Gastroesophageal sphincter (tissue), 4 donors: ENCODE measurements around the gene OR52J3. TPM values are rescaled to one million over a fixed set of nuclear protein-coding genes. Genes with fewer than 3 reads are reported as not detected.
"Not testable (repeated sequence)": the region's sequence is repeated elsewhere in the genome, so short reads cannot be mapped to it uniquely, and the experiment has no call there.

ENCODE experiments used
- ATAC-seq: fragments of 150-250 bp; one replicate; pipeline ENCODE4 v1.9.1; 2016; ENCODE audit warnings: mild to moderate bottlenecking, moderate library complexity
- H3K27ac ChIP-seq, 4 donors: fragments of 200-600 bp; sonication (generic) in 3 of 4; 1 replicate in 3 of 4; 2 replicates in 1 of 4; pipeline ENCODE4 v1.5.1; 2016 to 2019
- H3K27me3 ChIP-seq: fragments of 200-600 bp; sonication (generic); one replicate; pipeline ENCODE4 v1.5.1; 2019
- H3K36me3 ChIP-seq, 2 donors: fragments of 200-600 bp; sonication (generic); one replicate each; pipeline ENCODE4 v1.5.1; 2019; ENCODE audit warnings: control low read depth in 1 of 2
- H3K4me1 ChIP-seq, 3 donors: fragments of 200-600 bp; sonication (generic); 1 replicate in 2 of 3; 2 replicates in 1 of 3; pipeline ENCODE4 v1.5.1; 2016 to 2019; ENCODE audit warnings: control low read depth in 2 of 3
- H3K4me3 ChIP-seq, 2 donors: fragments of 200-600 bp; sonication (generic); one replicate each; pipeline ENCODE4 v1.5.1; 2019; ENCODE audit warnings: mild to moderate bottlenecking in 1 of 2, moderate library complexity in 1 of 2
- H3K9me3 ChIP-seq, 3 donors: fragments of 200-600 bp; sonication (generic); one replicate each; pipeline ENCODE4 v1.5.1; 2017 to 2019; ENCODE audit warnings: control low read depth in 2 of 3
- EP300 ChIP-seq: sonication (generic); formaldehyde crosslinking; IDR thresholded peaks from one replicate; pipeline ENCODE4 v1.6.1; 2017; ENCODE audit warnings: antibody characterized with exemption, mild to moderate bottlenecking
- POLR2A ChIP-seq, 2 donors: fragments of 450-650 bp; IDR thresholded peaks; one replicate each; pipeline ENCODE4 v1.6.1; 2017; ENCODE audit warnings: antibody characterized with exemption in 2 of 2, mild to moderate bottlenecking in 2 of 2, moderate library complexity in 1 of 2
- POLR2AphosphoS5 ChIP-seq: sonication (generic); formaldehyde crosslinking; IDR thresholded peaks from one replicate; pipeline ENCODE4 v1.6.1; 2017; ENCODE audit warnings: antibody characterized with exemption
- WGBS, 2 donors: methylation state at CpG; one replicate each; pipeline ENCODE4 v1.1.5; 2018; ENCODE audit warnings: low coverage in 1 of 2; 5-methylcytosine and 5-hydroxymethylcytosine counted together
- total RNA-seq, 4 donors: library from RNA; depleted of rRNA; stranded (reverse); fragments of >200 nt; gene quantifications; one replicate each; pipeline ENCODE4 v1.1.0, GENCODE V29; 2016
- TF ChIP-seq, protein P1 (sequence below), 4 experiments: fragments of 200-600 bp in 2 of 4; fragments of 450-650 bp in 2 of 4; sonication (generic) in 1 of 4; IDR thresholded peaks; one replicate each; pipeline ENCODE4 v1.5.1; 2017 to 2019; ENCODE audit warnings: antibody characterized with exemption in 4 of 4, mild to moderate bottlenecking in 2 of 4, moderate library complexity in 2 of 4

OR52J3 gene
- total RNA-seq, 4 donors from 2014 or later: not detected

DNA sequence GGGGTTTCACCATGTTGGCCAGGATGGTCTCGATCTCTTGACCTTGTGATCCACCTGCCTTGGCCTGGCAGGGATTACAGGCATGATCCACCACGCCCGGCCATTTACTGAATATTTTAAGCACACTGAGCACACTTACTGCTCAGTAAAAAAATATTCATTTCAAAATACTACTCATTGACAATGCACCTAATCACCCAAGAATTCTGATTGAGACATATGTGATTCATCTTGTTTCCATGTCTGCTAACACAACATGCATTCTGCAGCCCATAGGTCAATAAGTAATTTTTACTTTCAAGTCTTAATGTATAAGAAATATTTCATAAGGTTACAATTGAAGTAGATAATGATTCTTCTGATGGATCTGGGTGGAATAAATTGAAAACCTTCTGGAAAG is 4.2 kb upstream of the OR52J3 start:
- WGBS, 2 donors: 70% methylated on average over 2 of the region's 3 CpGs; no CpG with 5 or more reads in 1 of the 2 donors
- no peaks in the 10 kb centered on the region for H3K36me3 ChIP-seq
- H3K27ac ChIP-seq: no peak overlapping the region
- no peaks in the 10 kb centered on the region for H3K27me3 ChIP-seq
- H3K4me1 ChIP-seq: no peaks in the 10 kb centered on the region
- H3K4me3 ChIP-seq: no peak overlapping the region
- TF ChIP-seq, protein P1, sequence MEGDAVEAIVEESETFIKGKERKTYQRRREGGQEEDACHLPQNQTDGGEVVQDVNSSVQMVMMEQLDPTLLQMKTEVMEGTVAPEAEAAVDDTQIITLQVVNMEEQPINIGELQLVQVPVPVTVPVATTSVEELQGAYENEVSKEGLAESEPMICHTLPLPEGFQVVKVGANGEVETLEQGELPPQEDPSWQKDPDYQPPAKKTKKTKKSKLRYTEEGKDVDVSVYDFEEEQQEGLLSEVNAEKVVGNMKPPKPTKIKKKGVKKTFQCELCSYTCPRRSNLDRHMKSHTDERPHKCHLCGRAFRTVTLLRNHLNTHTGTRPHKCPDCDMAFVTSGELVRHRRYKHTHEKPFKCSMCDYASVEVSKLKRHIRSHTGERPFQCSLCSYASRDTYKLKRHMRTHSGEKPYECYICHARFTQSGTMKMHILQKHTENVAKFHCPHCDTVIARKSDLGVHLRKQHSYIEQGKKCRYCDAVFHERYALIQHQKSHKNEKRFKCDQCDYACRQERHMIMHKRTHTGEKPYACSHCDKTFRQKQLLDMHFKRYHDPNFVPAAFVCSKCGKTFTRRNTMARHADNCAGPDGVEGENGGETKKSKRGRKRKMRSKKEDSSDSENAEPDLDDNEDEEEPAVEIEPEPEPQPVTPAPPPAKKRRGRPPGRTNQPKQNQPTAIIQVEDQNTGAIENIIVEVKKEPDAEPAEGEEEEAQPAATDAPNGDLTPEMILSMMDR (IDR thresholded peaks at IDR 0.05): no peak
- no peak for TF ChIP-seq POLR2A (IDR thresholded peaks at IDR 0.05)
- no peak for TF ChIP-seq POLR2AphosphoS5
- no peak for TF ChIP-seq EP300
- ATAC-seq: no peak
- H3K9me3 ChIP-seq: no peaks in the 10 kb centered on the region

GRCh38 chr11:5043380-5043779 is 2.9 kb upstream of the OR52J3 start:
- Histone ChIP-seq H3K9me3 (no peaks in the 10 kb centered on the region), H3K27ac (no peak overlapping the region), H3K27me3 (no peaks in the 10 kb centered on the region), H3K4me1 (no peaks in the 10 kb centered on the region), H3K36me3 (no peaks in the 10 kb centered on the region), H3K4me3 (no peak overlapping the region)
- ATAC-seq: no peak
- TF ChIP-seq EP300 (no peak), POLR2AphosphoS5 (no peak), POLR2A (IDR thresholded peaks at IDR 0.05) (no peak)
- 29 to 45% methylated on average over 2 of the region's 2 CpGs for WGBS, 2 donors

DNA sequence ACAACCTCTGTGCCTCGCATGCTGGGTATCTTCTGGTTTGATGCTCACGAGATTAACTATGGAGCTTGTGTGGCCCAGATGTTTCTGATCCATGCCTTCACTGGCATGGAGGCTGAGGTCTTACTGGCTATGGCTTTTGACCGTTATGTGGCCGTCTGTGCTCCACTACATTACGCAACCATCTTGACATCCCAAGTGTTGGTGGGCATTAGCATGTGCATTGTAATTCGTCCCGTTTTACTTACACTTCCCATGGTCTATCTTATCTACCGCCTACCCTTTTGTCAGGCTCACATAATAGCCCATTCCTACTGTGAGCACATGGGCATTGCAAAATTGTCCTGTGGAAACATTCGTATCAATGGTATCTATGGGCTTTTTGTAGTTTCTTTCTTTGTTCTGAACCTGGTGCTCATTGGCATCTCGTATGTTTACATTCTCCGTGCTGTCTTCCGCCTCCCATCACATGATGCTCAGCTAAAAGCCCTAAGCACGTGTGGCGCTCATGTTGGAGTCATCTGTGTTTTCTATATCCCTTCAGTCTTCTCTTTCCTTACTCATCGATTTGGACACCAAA is 516 bp downstream of the OR52J3 start:
- no peak for ATAC-seq
- no peak overlapping the region for H3K27ac ChIP-seq
- H3K4me1 ChIP-seq: no peaks in the 10 kb centered on the region
- H3K9me3 ChIP-seq: no peaks in the 10 kb centered on the region
- 81 to 83% methylated on average over 8 to 15 of the region's 15 CpGs for WGBS, 2 donors
- H3K36me3 ChIP-seq: no peaks in the 10 kb centered on the region
- TF ChIP-seq POLR2A (IDR thresholded peaks at IDR 0.05) (no peak), POLR2AphosphoS5 (no peak)
- TF ChIP-seq, protein P1 (IDR thresholded peaks at IDR 0.05): no peak
- H3K4me3 ChIP-seq: no peak overlapping the region
- no peaks in the 10 kb centered on the region for H3K27me3 ChIP-seq

- ATAC-seq, H3K36me3 ChIP-seq, H3K9me3 ChIP-seq, H3K4me3 ChIP-seq, H3K27ac ChIP-seq, H3K4me1 ChIP-seq, H3K27me3 ChIP-seq: not testable (repeated sequence)
- WGBS, 2 donors: 76 to 93% methylated on average over 2 to 5 of the region's 5 CpGs
Observed at GRCh38 chr11:5058679-5059078, 12.4 kb downstream of the OR52J3 start.

DNA sequence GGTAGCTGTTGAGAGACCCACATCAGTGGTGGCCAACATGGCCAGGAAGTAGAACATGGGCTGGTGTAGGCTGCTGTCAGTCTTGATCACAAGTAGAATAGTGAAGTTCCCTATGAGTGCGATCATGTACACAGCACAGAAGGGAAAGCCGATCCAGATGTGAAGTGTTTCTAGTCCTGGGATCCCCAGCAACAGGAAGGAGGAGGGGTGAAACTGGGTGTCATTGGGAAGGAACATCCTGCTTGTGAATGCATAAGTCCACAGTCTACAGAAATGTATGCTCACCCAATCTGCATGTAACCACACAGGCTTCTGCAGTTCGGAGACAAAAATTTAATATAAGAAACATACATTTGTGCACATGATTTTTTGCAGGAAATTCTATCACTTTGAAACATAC is 13.1 kb downstream of the OR52J3 start, which contains the start of gene OR52E2:
OR52E2 (minus strand) TSS at position 237 of the 400 bp plus-strand sequence; CDS start at position 237, 0 bp downstream.
- TF ChIP-seq POLR2AphosphoS5 (no peak), EP300 (no peak), POLR2A (IDR thresholded peaks at IDR 0.05) (no peak)
- TF ChIP-seq, protein P1 (IDR thresholded peaks at IDR 0.05): no peak
- no peak within 1 kb of the TSS for H3K27ac ChIP-seq
- H3K27me3 ChIP-seq: peaks cover 6% of the 10 kb centered on the region
- H3K4me1 ChIP-seq: no peaks in the 10 kb centered on the region
- no peaks in the 10 kb centered on the region for H3K9me3 ChIP-seq
- no peak for ATAC-seq
- H3K36me3 ChIP-seq: no peaks in the 10 kb centered on the region
- 83 to 86% methylated on average over 3 of the region's 3 CpGs for WGBS, 2 donors
- H3K4me3 ChIP-seq: no peak within 1 kb of the TSS

GRCh38 chr11:5065027-5065426 is 18.7 kb downstream of the OR52J3 start:
- Histone ChIP-seq H3K4me1 (no peaks in the 10 kb centered on the region), H3K27ac (no peak overlapping the region), H3K4me3 (no peak overlapping the region), H3K9me3 (no peaks in the 10 kb centered on the region), H3K36me3 (no peaks in the 10 kb centered on the region), H3K27me3 (no peaks in the 10 kb centered on the region)
- TF ChIP-seq EP300 (no peak), POLR2A (IDR thresholded peaks at IDR 0.05) (no peak), POLR2AphosphoS5 (no peak)
- TF ChIP-seq, protein P1 (IDR thresholded peaks at IDR 0.05): no peak
- no peak for ATAC-seq
- 7 to 13% methylated on average over 1 of the region's 1 CpG for WGBS, 2 donors
